Measurements from ENCODE around the gene MRAP2.
"Not testable (repeated sequence)": the region's sequence is repeated elsewhere in the genome, so short reads cannot be mapped to it uniquely, and the experiment has no call there.

Gene MRAP2

GRCh38 chr6:84032000-84032399 lies 1.6 kb upstream of the MRAP2 start:
- DNase-seq (ENCODE audit: low spot score) = not testable (repeated sequence)

GRCh38 chr6:84035484-84035883 lies 1.9 kb downstream of the MRAP2 start:
- DNase-seq (ENCODE audit: low spot score) = no peak

GRCh38 chr6:84037425-84038089 lies 4.0 kb downstream of the MRAP2 start:
- no peak for DNase-seq (ENCODE audit: low spot score)

- DNase-seq (ENCODE audit: low spot score) = no peak
Measured at GRCh38 chr6:84042603-84043002, 9.0 kb downstream of the MRAP2 start.

GRCh38 chr6:84043555-84043954 lies 10.0 kb downstream of the MRAP2 start:
- DNase-seq (ENCODE audit: low spot score) = no peak

- no peak for DNase-seq (ENCODE audit: low spot score)
Measured at GRCh38 chr6:84046755-84047154, 13.2 kb downstream of the MRAP2 start.

GRCh38 chr6:84048588-84048987 lies 15.0 kb downstream of the MRAP2 start:
- DNase-seq (ENCODE audit: low spot score) = no peak

GRCh38 chr6:84050408-84050807 lies 16.8 kb downstream of the MRAP2 start:
- no peak for DNase-seq (ENCODE audit: low spot score)

- DNase-seq (ENCODE audit: low spot score) = no peak
Measured at GRCh38 chr6:84052204-84052882, 18.8 kb downstream of the MRAP2 start.

GRCh38 chr6:84052883-84053241 lies 19.3 kb downstream of the MRAP2 start:
- no peak for DNase-seq (ENCODE audit: low spot score)

GRCh38 chr6:84055647-84056046 lies 22.1 kb downstream of the MRAP2 start:
- no peak for DNase-seq (ENCODE audit: low spot score)

GRCh38 chr6:84057908-84058307 lies 24.3 kb downstream of the MRAP2 start:
- no peak for DNase-seq (ENCODE audit: low spot score)

GRCh38 chr6:84059082-84059481 lies 25.5 kb downstream of the MRAP2 start:
- DNase-seq (ENCODE audit: low spot score) = no peak

GRCh38 chr6:84061174-84061573 lies 27.6 kb downstream of the MRAP2 start:
- DNase-seq (ENCODE audit: low spot score) = no peak

GRCh38 chr6:84061613-84062398 lies 28.2 kb downstream of the MRAP2 start:
- DNase-seq (ENCODE audit: low spot score) = no peak

GRCh38 chr6:84062519-84063154 lies 29.1 kb downstream of the MRAP2 start:
- DNase-seq (ENCODE audit: low spot score) = no peak

GRCh38 chr6:84065693-84066290 lies 32.2 kb downstream of the MRAP2 start:
- peak; percentile 64 for DNase-seq (ENCODE audit: low spot score)

GRCh38 chr6:84066536-84066935 lies 33.0 kb downstream of the MRAP2 start:
- no peak for DNase-seq (ENCODE audit: low spot score)

GRCh38 chr6:84068873-84069272 lies 35.3 kb downstream of the MRAP2 start:
- not testable (repeated sequence) for DNase-seq (ENCODE audit: low spot score)

GRCh38 chr6:84072442-84072997 lies 38.9 kb downstream of the MRAP2 start:
- DNase-seq (ENCODE audit: low spot score) = no peak

- DNase-seq (ENCODE audit: low spot score) = no peak
Measured at GRCh38 chr6:84074988-84075781, 41.6 kb downstream of the MRAP2 start.

Measured in kidney capillary endothelial cell (primary cell).